HG03571 (cell line): ENCODE data around the gene TBC1D24.
A peak's percentile ranks its signal among the peaks of the same experiment; 100 is the strongest.

ENCODE experiments used
- ATAC-seq: cut with Tn5 transposase; IDR thresholded peaks from one replicate; pipeline ENCODE4 v1.9.1; 2021; ENCODE audit not compliant: unreplicated experiment

The TBC1D24 gene

DNA sequence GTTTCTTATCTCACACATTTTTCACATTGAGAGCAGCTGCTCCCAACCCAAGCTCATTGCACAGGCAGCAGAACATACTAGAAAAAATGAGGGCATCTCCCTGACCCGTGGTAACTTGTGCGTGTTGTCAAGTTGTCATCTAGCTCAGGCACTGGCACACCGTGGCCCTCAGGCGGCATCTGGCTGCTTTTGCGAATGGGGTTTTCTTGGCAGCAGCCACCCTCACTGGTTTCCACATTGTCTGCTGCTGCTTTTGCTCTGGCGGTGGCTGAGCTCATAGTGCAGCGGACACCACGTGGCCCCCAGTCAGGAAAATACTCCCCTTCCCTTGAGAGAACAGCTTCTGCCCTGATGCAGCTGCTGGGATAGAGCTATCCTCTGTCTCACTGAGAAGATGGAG, 24.4 kb upstream of the TBC1D24 start:
- ATAC-seq = no peak

DNA sequence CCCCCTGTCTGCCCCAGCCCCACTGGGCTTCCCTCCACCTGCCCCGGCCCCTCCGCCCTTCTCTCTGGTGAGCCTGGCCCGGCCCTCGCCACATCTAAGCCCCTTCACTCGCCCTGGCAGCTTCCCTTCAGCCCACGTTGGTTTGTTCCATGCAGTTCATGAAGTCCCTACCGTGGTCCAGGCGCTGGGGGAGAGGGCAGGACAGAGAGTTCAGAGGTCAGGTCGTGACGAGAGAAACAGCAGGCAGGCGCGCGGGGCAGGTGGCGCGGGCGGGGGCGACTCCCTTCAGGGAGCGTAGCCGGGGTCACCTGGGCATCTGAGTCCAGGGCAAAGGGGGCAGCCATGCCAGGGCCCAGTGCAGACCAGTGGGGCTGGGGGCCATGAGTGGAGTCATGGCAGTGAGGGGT, 23.9 kb upstream of the TBC1D24 start:
- ATAC-seq = no peak

DNA sequence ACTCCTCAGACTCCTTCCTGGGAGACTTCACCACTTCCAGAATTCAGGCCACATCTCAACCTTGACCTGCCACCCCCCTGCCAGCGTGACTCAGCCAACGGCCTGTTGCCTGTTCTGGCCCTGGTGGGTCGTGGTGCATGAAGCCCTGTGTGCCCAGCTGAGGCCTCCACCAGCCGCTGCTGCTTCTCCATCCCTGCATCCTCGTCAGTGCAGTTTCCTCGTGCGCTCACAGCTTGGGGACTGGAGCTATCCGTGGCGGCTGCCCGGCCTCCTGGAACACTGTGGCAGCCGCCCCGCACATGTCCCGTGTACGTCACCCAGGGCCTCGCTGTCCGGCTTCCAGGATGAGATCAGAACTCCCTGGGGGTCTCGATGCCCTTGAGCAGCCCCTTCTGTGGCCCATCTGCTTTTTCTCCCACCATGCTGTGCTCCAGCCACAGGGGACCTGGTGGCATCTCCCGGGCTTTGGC, 23.0 kb upstream of the TBC1D24 start:
- no peak for ATAC-seq

DNA sequence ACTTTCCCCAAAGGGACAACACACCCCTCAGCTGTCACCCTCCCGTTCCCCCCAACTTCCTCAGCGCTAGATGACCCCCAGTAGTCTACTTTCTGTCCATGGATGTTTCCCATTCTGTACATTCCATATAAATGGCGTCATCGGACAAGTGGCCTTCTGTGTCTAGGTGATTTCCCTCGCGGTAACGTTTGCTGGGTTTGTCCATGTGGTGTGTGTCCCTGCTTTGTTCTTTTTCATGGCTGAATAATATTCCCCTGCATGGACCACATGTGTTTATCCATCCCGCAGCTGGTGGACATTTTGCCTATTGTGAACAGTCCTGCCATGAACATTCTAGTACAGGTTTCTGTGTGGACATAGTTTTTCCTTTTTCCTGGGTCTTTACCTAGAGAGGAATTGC, 22.3 kb upstream of the TBC1D24 start:
- ATAC-seq = no peak

DNA sequence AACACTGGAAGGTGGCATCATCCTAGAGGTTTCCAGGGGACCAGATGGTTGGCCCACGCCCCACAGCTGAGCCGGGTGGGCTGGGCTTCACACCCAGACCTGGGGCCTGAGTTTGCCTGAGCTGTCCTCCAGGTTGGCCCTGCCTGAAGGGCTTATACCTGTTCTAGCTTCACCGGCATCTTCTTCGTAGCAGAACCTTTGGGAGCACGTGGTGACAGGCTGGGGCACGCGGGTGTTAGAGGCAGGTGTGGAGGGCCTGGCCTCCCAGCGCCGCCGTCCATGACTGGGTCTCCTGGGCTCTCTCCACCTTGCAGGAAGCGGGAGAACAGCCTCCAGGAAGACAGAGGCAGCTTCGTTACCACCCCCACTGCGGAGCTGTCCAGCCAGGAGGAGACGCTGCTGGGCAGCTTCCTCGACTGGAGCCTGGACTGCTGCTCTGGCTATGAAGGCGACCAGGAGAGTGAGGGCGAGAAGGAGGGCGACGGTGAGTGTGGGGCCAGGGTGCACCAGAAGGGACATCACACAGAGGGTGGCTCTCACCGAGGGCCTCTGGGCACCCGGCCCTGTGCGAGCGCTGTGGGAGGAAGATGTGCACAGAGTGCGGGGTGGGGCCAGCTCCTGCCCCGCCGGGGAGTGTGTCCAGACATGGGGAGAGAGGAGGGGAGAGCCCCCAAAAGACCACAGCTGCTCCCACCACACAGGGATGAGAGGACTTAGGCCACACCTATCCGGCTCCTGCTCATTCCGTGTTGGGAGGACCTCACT, 19.7 kb upstream of the TBC1D24 start:
- ATAC-seq = no peak

DNA sequence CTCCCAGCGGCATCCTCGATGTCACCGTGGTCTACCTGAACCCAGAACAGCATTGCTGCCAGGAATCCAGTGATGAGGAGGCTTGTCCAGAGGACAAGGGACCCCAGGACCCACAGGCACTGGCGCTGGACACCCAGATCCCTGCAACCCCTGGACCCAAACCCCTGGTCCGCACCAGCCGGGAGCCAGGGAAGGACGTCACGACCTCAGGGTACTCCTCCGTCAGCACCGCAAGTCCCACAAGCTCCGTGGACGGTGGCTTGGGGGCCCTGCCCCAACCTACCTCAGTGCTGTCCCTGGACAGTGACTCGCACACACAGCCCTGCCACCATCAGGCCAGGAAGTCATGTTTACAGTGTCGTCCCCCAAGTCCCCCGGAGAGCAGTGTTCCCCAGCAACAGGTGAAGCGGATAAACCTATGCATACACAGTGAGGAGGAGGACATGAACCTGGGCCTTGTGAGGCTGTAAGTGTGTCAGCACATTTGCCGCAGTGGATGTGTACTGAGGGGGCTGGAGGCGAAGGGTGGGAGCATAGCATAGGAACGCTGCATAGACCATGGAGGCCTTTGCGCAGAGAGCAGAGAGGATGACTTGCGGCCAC, 18.3 kb upstream of the TBC1D24 start:
- ATAC-seq = no peak

DNA sequence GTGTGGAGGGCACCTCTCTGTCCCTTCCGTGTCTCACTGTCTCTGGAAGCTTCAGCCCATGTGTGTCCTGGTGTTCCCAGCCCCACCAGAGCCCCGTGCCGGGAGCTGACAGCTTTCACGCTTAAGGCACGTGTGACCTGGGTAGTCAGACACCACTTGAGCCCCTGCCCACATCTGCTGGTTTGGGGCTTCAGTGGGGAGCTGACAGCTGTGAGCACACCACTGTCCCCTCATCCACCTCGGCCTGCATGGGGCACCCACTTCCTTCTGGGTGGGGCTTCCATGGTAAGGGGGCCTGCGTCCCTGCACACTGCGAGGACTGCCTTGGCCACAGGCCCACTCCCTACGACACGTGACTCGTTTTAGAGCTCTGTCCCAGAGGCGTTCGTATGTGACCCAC, 17.7 kb upstream of the TBC1D24 start:
- no peak for ATAC-seq

DNA sequence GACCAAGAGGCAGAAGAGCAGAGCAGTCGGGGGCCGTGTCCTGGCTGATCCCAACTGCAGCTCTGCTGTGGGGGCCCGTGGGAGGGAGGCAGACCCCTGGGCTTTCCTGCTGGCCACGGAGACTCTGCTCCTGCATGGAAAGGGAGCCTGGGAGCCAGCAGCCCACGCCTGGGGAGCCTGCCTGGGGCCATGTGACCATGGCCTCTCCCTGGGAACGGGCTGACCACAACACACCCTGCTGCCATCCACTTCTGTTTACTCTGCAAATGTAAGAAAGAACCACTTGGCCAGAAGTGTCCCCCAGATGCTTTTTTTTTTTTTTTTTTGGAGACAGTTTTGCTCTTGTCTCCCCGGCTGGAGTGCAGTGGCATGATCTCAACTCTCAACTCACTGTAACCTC, 17.0 kb upstream of the TBC1D24 start:
- ATAC-seq = no peak

DNA sequence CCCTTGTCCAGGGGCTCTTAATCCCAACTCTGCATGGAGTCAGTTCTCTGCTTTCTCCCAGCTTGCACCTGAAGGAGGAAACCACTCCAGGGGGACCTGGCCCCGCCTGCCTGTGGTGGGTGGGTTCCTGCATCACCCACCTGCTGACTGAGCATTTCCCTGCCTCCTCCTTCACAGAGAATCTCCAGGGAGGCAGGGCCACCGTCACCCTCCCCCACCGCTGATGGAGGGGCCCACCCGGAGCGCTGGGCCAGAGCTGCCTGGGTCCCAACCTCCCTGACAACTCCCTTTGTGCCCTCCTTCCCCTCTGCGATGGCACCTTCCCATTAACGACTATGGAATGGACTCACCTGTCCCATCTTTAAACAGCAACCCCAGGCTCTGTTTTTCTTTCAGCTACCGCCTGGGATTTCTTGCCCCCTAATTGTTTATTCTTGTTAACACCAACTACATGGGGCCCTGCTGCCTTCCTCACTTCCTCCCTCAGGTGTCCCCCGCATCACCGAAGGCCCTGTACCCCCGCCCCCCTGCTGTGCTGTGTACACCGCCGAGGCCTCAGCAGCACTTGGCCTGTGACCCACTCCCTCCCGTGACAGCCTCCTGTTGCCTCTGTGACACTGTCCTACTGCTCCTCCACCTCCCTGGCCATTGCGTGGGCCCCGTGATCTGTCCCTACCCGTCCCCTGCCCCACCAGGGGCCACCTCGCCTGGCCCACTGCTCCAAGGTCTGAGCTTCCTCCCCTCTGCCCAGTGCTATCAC, 15.9 kb upstream of the TBC1D24 start:
- no peak for ATAC-seq

DNA sequence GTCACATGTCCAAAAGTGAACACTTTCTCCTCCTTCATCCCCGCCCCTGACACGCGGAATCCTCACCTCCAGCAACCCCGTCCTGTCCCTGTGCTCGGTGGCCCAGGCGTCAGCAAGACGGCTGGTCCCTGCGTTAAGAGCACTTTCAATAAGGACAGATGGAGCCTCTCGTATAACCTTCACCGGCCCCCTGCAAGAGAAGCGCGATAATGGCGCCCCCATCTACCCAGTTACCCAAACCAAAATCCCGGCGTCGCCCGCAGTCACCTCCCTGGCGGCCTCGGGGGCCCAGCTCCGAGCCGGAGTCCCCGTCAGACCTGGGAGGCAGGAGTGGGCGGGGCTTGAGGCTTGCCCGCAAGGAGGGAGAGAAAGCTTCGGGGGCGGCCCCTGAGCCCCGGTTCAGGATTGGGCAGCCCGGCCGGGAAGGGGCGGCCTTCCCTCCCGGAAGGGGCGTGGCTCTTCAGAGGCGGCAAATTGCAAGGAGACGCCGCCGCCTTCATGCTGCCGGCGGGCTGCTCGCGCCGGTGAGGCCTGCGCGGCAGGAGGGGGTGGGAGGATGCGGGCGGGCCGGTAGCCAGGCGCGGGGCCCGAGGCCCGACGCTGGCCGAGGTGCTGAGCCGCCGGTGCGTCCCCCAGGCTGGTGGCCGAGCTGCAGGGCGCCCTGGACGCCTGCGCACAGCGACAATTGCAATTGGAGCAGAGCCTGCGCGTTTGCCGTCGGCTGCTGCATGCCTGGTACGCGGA, 15.1 kb upstream of the TBC1D24 start, which contains the start of gene TEDC2:
Gene TEDC2, plus strand, starts transcription at position 463 of the 744 bp plus-strand sequence. Its CDS starts 36 bp downstream, at position 499.
- ATAC-seq = peak; percentile 82

DNA sequence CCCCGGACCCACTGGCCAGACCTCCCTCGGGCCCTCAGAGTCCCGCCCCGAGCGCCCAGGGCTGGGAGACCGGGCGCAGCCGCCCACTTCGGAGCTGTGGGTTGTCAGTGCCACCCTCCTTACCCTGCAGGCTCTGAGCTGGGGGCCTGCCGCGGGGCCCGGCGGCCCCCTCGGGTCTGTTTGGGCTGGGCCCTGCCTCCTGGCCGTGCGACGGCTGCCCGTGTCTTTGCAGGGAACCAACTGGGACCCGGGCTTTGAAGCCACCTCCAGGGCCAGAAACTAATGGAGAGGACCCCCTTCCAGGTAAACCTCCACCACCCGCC, 14.6 kb upstream of the TBC1D24 start:
- ATAC-seq = no peak

DNA sequence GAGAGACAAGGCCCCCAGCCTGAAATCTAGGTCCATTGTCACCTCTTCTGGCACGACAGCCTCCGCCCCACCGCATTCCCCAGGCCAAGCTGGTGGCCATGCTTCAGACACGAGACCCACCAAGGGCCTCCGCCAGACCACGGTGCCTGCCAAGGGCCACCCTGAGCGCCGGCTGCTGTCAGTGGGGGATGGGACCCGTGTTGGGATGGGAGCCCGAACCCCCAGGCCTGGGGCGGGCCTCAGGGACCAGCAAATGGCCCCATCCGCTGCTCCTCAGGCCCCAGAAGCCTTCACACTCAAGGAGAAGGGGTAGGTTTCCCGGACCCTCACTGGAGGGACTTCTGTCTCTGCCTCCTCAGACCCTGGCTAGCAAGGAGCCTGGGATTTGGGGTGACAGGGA, 14.0 kb upstream of the TBC1D24 start:
- no peak for ATAC-seq

DNA sequence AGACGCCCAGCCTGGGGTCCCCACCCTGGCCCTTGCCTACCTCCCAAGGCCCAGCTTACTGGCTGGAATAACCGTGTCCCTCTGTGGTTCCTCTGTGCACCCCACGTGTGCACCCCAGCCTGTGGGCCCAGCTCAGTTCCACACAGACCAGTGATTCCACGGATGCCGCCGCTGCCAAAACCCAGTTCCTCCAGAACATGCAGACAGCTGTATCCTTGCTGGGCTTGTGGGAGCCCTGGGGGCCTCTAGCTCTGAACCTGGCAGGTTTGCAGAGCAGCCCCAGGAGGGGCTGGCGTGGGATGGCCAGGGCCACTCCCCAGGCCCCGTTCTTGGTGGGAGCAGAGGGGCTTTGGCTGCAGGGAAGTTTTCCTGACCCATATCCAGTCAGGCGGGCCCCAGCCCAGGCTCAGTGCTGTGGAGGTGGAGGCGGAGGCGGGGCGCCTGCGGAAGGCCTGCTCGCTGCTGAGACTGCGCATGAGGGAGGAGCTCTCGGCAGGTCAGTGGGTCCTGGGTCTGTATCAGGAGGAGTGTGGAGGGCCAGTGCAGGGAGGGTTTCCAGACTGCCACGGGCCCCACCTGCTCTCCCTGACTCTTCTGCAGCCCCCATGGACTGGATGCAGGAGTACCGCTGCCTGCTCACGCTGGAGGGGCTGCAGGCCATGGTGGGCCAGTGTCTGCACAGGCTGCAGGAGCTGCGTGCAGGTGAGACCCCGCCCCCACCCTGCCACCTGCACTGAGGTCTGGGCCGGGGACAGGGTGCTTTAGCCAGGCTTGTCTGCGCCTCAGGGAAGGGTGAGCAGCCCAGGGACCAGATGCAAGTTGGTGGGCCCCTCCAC, 12.7 kb upstream of the TBC1D24 start:
- ATAC-seq = no peak

DNA sequence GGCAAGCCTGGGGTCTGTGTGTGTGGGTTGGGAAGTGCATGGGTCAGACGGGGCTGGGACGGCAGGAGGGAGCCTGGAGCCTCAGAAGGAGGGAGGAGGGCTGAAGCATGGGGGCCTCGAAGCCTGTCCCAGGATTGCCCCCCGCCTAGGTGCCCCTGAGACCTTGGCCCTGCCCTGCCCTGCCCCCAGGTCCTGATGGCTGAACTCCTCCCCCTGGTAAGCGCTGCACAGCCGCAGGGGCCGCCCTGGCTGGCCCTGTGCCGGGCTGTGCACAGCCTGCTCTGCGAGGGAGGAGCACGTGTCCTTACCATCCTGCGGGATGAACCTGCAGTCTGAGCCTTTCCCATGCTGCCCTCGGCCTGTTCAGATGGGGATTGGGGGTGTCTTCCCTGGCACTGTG, 10.6 kb upstream of the TBC1D24 start:
- no peak for ATAC-seq

DNA sequence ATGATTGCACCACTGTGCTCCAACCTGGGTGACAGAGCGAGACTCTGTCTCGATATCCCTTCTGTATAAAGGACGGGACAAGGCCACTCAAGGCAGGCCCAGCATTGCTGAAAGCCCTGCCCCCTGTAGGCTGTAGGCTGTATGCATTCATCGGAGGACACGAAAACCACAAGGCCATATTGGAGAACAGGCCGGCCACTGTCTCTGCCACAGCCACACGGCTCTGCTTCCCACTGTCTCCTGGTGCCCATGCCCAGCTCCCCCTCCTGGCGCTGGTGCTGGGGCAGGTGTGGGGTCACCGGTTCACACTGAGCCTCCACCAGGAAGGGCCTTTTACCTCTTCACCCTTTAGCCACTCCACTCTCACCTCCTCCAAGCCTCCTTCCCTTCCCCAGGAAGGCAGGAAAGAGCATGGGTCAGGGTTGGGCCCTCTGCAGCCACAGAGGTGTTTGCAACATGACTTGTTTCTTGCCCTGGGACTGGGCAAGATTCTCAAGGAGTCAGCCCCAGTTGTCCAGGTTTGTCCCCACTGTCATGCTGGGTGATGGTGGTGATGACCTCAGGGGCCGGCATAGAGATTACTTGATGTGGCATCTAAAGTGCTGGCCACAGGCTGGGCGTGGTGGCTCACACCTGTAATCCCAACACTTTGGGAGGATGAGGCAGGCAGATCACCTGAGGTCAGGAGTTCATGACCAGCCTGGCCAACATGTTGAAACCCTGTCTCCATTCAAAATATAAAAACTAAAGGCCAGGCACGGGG, 9.1 kb upstream of the TBC1D24 start:
- no peak for ATAC-seq

DNA sequence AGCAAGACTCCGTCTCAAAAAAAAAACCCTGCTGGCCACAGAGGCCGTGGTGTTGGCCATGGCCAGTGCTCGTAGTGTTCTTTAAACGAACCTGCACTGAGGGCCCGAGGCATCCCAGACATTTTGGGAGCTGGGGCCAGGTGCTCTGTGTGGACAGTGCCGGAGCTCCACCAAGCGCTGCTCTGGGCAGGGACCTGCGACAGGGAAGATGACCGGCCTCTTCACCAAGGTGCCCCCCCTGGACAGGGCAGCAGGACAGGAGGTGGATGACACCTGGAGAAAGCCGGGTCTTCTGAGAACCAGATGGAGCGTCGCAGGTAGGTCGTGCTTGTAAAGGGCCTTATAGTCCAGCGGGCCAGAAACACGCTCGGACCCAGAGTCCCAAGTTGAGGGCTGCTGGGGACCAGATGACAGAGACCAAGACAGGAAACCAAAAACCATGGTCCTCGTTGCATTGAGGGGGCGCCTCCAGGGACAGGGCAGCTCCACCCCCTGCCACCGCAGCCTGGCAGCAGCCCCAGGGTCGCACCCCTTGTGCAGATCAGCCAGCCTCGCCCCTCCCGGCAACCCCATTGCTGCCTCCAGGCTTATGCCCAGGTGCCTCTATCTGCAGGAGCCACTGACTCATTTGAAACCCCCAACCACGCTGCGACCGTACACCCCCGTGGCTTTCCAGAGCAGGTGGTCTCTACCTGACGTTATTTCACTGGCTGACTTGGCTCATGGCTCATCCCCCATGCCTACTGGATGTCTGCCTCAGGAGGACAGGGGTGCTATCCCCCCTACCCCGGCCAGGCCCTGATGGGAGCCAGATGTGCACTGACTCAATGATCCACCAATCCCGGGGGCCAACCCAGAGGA, 8.0 kb upstream of the TBC1D24 start:
- ATAC-seq = no peak

DNA sequence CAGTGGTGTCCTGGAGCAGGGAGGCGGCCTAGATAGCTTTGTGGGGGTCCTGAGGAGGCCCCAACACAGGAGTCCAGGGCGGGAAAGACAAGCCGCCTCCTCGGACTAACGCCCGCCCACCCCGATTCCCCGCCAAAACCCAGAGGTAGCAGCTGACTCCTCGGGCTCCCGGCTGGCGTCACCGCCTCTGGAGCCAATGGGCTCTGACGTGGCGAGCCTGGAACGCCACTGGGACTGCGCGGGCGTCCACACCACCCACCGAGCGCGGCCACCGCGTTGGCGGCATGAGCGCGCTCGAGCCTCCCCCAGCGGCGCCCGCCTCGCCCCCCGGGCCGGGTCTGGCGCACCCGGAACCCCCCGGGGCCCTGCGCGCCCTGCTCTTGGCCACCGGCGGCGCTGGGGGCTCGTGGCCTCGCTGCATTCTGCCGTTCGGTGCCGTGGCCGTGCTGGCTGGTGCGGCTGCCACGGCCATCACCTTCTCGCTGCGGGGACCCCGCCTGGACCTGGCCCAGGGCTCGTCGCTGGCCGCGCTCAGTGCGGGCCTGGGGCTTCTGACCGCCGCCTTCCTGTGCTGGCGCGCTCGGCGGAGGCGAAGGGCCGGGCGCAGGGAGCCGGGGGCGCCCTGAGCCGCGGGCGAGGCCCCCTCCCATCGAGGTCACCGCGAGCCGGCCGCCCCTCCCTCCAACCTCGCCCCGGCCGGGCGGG, 7.2 kb upstream of the TBC1D24 start:
- no peak for ATAC-seq

DNA sequence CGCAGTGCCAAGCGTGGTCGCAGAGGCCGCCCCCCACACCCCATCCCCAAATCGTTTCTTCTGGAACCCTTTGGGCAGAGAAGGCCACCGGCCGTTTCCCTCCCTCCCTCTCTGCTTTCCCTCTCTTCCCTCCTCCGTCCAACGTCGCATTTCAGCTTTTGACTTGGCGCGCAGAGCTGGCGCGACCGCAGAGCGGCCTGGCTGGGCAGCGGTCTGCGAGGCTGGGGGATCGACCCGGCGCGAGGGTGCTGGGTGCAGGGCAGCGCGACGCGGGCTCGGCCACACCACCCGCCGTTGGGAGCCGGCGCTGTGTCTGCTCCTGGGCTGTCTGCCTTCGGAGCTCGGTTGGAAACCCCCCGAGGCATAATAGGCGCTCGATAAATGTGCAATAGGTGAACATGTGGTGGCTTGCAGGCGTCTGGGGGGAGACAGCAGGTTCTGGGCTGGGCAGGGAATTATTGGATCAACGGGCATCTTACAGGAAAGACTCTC, 6.6 kb upstream of the TBC1D24 start:
- ATAC-seq = no peak
